Peyer's patch (tissue), 4 donors: Measurements from ENCODE around the gene PRDM5.

Experiments used
- CTCF ChIP-seq, 6 experiments: fragments of 450-650 bp in 4 of 6; fragments of 200-600 bp in 2 of 6; sonication (generic) in 1 of 6; IDR thresholded peaks; one replicate each; pipeline ENCODE4 v1.5.1; 2017 to 2019; ENCODE audit warnings: antibody characterized with exemption in 6 of 6, mild to moderate bottlenecking in 3 of 6, moderate library complexity in 1 of 6
- POLR2A ChIP-seq, 2 donors: fragments of 450-650 bp; IDR thresholded peaks; one replicate each; pipeline ENCODE4 v1.5.1; 2017; ENCODE audit warnings: antibody characterized with exemption in 2 of 2, mild to moderate bottlenecking in 2 of 2, moderate library complexity in 2 of 2

- no peak for TF ChIP-seq POLR2A (IDR thresholded peaks at IDR 0.05)
- no peak for TF ChIP-seq CTCF (IDR thresholded peaks at IDR 0.05)
Measured at GRCh38 chr4:120691536-120691935, 231.0 kb downstream of the PRDM5 start.
